GM13976 (cell line): ENCODE measurements around the gene CDC42EP5.

Experiments used
- DNase-seq: peaks from one replicate; pipeline ENCODE4 v3.0.0; 2012; ENCODE audit warnings: low spot score
- in situ Hi-C: fragments of 300-500 bp; cut with MboI; formaldehyde crosslinking; loops from one replicate; pipeline ENCODE4 v1.12.0; 2022; ENCODE audit warnings: low sequenced_read_pairs, mixed read lengths, inconsistent platforms; ENCODE audit not compliant: unreplicated experiment
- TF ChIP-seq, protein P1 (sequence below): IDR thresholded peaks from 2 replicates; pipeline ENCODE4 v1.5.1; 2012; ENCODE audit warnings: borderline replicate concordance, mild to moderate bottlenecking; ENCODE audit not compliant: insufficient read depth; ENCODE audit errors: extremely low read depth, missing control alignments, control extremely low read depth

CDC42EP5 gene

DNA sequence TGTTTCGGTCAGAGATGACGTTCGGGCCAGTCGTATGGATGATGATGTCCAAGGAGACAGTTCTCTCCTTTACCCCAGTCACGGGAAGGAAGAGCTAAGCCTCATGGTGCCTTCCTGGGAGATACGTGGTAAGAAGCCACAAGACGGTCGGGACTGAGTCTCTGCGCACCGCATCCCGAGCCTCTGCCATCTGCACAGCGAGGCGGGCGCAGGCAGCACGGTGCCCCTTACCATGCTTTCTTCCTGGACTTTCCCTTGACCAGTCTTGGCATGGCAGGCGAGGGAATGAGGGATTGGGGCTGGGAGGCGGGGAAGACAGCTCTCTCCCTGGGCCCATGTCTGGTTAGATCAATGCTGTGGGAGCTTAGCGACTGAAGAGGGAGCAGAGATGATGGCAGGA lies 19.5 kb upstream of the CDC42EP5 start:
- TF ChIP-seq, protein P1, sequence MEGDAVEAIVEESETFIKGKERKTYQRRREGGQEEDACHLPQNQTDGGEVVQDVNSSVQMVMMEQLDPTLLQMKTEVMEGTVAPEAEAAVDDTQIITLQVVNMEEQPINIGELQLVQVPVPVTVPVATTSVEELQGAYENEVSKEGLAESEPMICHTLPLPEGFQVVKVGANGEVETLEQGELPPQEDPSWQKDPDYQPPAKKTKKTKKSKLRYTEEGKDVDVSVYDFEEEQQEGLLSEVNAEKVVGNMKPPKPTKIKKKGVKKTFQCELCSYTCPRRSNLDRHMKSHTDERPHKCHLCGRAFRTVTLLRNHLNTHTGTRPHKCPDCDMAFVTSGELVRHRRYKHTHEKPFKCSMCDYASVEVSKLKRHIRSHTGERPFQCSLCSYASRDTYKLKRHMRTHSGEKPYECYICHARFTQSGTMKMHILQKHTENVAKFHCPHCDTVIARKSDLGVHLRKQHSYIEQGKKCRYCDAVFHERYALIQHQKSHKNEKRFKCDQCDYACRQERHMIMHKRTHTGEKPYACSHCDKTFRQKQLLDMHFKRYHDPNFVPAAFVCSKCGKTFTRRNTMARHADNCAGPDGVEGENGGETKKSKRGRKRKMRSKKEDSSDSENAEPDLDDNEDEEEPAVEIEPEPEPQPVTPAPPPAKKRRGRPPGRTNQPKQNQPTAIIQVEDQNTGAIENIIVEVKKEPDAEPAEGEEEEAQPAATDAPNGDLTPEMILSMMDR: no peak
- in situ Hi-C loops: loop anchor here (25.0 kb wide), 2 partner anchors 170 to 420 kb away; partner anchors contain the start of genes LILRB4 and NCR1
- DNase-seq: no peak

DNA sequence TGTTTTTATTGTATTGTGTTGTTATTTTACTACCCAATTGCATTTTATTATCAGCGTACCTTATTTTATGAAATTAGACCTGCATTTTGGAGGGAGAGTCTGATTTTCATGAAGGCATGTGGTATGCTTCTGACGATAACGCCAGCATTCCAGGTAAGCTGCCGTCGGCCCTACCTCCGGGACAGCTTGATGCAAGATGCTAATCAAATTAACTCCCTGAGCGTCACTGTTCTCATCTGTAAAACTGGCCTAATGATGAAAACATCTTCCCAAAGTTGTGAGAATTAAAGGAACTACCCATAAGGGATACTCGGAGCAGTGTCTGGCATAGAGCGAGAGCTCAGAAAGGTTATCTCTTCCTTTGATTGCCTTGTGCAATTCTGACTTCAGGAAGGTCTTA lies 16.7 kb upstream of the CDC42EP5 start:
- in situ Hi-C loops: loop anchor here (25.0 kb wide), 2 partner anchors 173 to 423 kb away; partner anchors contain the start of genes LILRB4 and NCR1
- no peak for DNase-seq
- TF ChIP-seq, protein P1: no peak

GRCh38 chr19:54489341-54489740 lies 16.2 kb upstream of the CDC42EP5 start:
- no peak for DNase-seq
- in situ Hi-C loops: loop anchor here (25.0 kb wide), 2 partner anchors 173 to 423 kb away; partner anchors contain the start of genes LILRB4 and NCR1
- TF ChIP-seq, protein P1: no peak

DNA sequence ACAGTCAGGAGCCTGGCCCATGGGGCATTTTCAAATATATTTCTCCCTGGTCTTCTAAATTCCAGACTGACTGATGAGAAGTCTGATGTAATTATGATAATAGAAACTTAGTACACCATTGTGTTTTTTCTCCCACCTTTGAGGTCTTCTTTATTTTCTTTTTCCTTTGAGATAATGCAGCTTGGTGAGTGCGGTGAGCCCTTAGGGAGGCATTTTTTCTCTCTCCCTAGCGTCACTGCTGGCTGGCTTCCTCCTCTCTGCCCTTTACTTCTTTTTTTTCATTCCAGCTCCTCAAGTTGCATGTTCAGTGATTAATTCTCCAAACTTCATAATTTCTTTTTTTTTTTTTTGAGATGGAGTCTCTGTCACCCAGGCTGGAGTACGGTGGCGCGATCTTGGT lies 12.8 kb upstream of the CDC42EP5 start:
- in situ Hi-C loops: loop anchor here (25.0 kb wide), 2 partner anchors 176 to 426 kb away; partner anchors contain the start of genes LILRB4 and NCR1
- TF ChIP-seq, protein P1: no peak
- no peak for DNase-seq

- in situ Hi-C loops: loop anchor here (25.0 kb wide), 2 partner anchors 178 to 428 kb away; partner anchors contain the start of genes LILRB4 and NCR1
- TF ChIP-seq, protein P1: no peak
- no peak for DNase-seq
These were observed 11.4 kb upstream of the CDC42EP5 start for GRCh38 chr19:54484451-54484850.

DNA sequence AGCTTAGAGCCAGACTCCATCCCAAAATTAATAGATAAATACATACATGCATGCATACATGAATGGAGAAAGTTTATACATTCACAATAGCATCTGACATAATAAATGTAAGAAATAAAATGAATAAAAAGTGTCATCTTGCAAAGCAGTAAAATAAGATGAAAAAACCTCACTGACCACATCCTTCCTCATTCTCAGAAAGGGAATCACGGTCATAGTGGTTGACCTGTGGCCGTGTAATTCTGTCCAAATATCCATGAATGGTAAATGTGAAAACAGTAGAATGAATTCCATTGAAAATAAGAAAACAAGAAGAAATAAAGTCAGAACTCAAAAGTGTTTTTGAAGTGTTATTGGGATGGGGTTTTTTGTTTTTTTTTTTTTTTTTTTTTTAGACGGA lies 9.8 kb upstream of the CDC42EP5 start:
- in situ Hi-C loops: loop anchor here (25.0 kb wide), 2 partner anchors 179 to 429 kb away; partner anchors contain the start of genes LILRB4 and NCR1
- TF ChIP-seq, protein P1: no peak
- no peak for DNase-seq
